ENCODE results near the gene B3GNT3.
A peak's percentile ranks its signal among the peaks of the same experiment; 100 is the strongest.

The B3GNT3 gene

GRCh38 chr19:17836530-17836929 is 41.6 kb downstream of the B3GNT3 start:
- DNase-seq, result no peak

- DNase-seq, result no peak
Observed at GRCh38 chr19:17837972-17838371, 43.0 kb downstream of the B3GNT3 start.

- no peak for DNase-seq
Observed at GRCh38 chr19:17840019-17840418, 45.1 kb downstream of the B3GNT3 start.

GRCh38 chr19:17841371-17841809 is 46.5 kb downstream of the B3GNT3 start:
- no peak for DNase-seq

- no peak for DNase-seq
Observed at GRCh38 chr19:17841810-17842662, 47.1 kb downstream of the B3GNT3 start.

GRCh38 chr19:17842663-17843291 is 47.8 kb downstream of the B3GNT3 start:
- DNase-seq, result no peak

GRCh38 chr19:17843292-17843827 is 48.4 kb downstream of the B3GNT3 start:
- DNase-seq, result no peak

GRCh38 chr19:17843908-17844490 is 49.1 kb downstream of the B3GNT3 start:
- no peak for DNase-seq

GRCh38 chr19:17846146-17846545 is 51.2 kb downstream of the B3GNT3 start:
- no peak for DNase-seq

- peak; percentile 90 for DNase-seq
Observed at GRCh38 chr19:17847538-17848366, 52.8 kb downstream of the B3GNT3 start, which contains the start of gene JAK3. Gene JAK3 (minus strand): TSS chr19:17847982. CDS start chr19:17844417, 3,565 bp downstream.

GRCh38 chr19:17848595-17849292 is 53.8 kb downstream of the B3GNT3 start:
- no peak for DNase-seq

GRCh38 chr19:17854061-17854460 is 59.1 kb downstream of the B3GNT3 start:
- DNase-seq, result no peak

GRCh38 chr19:17855280-17856152 is 60.6 kb downstream of the B3GNT3 start:
- peak; percentile 71 for DNase-seq

GRCh38 chr19:17859533-17860330 is 64.8 kb downstream of the B3GNT3 start, which contains the start of gene RPL18A:
Gene RPL18A (plus strand): TSS chr19:17859910. CDS start chr19:17859957, 47 bp downstream.
- DNase-seq, result peak; percentile 100

GRCh38 chr19:17860331-17860992 is 65.5 kb downstream of the B3GNT3 start:
- DNase-seq, result no peak

- no peak for DNase-seq
Observed at GRCh38 chr19:17860993-17861360, 66.0 kb downstream of the B3GNT3 start.

GRCh38 chr19:17861542-17862402 is 66.8 kb downstream of the B3GNT3 start:
- DNase-seq, result no peak
